ENCODE measurements around the gene S100A3.
A peak's percentile ranks its signal among the peaks of the same experiment; 100 is the strongest.

The S100A3 gene

GRCh38 chr1:153545067-153546055, 3.7 kb downstream of the S100A3 start, which contains the start of gene S100A4:
S100A4 (minus strand) TSS chr1:153545806; CDS start chr1:153544794, 1,012 bp downstream.
- DNase-seq (peak; percentile 89 to 94), ATAC-seq (peak; percentile 86)
- peak within 1 kb of the TSS; percentile 99 for H3K27ac Mint-ChIP-seq
- H3K4me1 Mint-ChIP-seq, result peaks cover 94% of the 10 kb centered on the region
- no peaks in the 10 kb centered on the region for H3K9me3 Mint-ChIP-seq
- H3K4me3 Mint-ChIP-seq, result peak within 1 kb of the TSS; percentile 89 to 98
- no peaks in the 10 kb centered on the region for H3K27me3 Mint-ChIP-seq

- Mint-ChIP-seq H3K27me3 (no peaks in the 10 kb centered on the region), H3K4me1 (peaks cover 97% of the 10 kb centered on the region), H3K27ac (peak overlapping the region; percentile 99), H3K4me3 (peak overlapping the region; percentile 89 to 98), H3K9me3 (no peaks in the 10 kb centered on the region)
- ATAC-seq (no peak), DNase-seq (no peak)
Observed at GRCh38 chr1:153544453-153545066, 4.5 kb downstream of the S100A3 start.

GRCh38 chr1:153543736-153544135, 5.3 kb downstream of the S100A3 start:
- no peak overlapping the region for H3K27ac Mint-ChIP-seq
- DNase-seq (no peak), ATAC-seq (no peak)
- peak overlapping the region; percentile 31 to 89 for H3K4me3 Mint-ChIP-seq
- H3K9me3 Mint-ChIP-seq, result no peaks in the 10 kb centered on the region
- peaks cover 92% of the 10 kb centered on the region for H3K4me1 Mint-ChIP-seq
- H3K27me3 Mint-ChIP-seq, result no peaks in the 10 kb centered on the region

- H3K4me1 Mint-ChIP-seq, result peaks cover 86% of the 10 kb centered on the region
- DNase-seq (no peak), ATAC-seq (no peak)
- no peaks in the 10 kb centered on the region for H3K9me3 Mint-ChIP-seq
- no peak overlapping the region for H3K27ac Mint-ChIP-seq
- H3K4me3 Mint-ChIP-seq, result peak overlapping the region; percentile 5 to 31
- H3K27me3 Mint-ChIP-seq, result no peaks in the 10 kb centered on the region
Observed at GRCh38 chr1:153542956-153543711, 5.9 kb downstream of the S100A3 start.

GRCh38 chr1:153541641-153542590, 7.1 kb downstream of the S100A3 start:
- H3K9me3 Mint-ChIP-seq, result no peaks in the 10 kb centered on the region
- H3K4me3 Mint-ChIP-seq, result peak overlapping the region; percentile 63 to 77
- DNase-seq, result no peak
- ATAC-seq, result no peak
- peaks cover 84% of the 10 kb centered on the region for H3K4me1 Mint-ChIP-seq
- no peaks in the 10 kb centered on the region for H3K27me3 Mint-ChIP-seq
- H3K27ac Mint-ChIP-seq, result peak overlapping the region; percentile 20 to 94

- ATAC-seq (no peak), DNase-seq (peak; percentile 44 to 54)
- H3K4me1 Mint-ChIP-seq, result peaks cover 82% of the 10 kb centered on the region
- H3K27ac Mint-ChIP-seq, result peak within 1 kb of the TSS; percentile 77 to 94
- H3K27me3 Mint-ChIP-seq, result no peaks in the 10 kb centered on the region
- no peaks in the 10 kb centered on the region for H3K9me3 Mint-ChIP-seq
- H3K4me3 Mint-ChIP-seq, result peak within 1 kb of the TSS; percentile 63 to 77
Observed at GRCh38 chr1:153540394-153541361, 8.4 kb downstream of the S100A3 start, which contains the start of gene S100A5. S100A5 (minus strand) TSS chr1:153540934; CDS start chr1:153540191, 743 bp downstream.

- Mint-ChIP-seq H3K4me3 (peak overlapping the region; percentile 63 to 77), H3K4me1 (peaks cover 78% of the 10 kb centered on the region), H3K27me3 (no peaks in the 10 kb centered on the region), H3K27ac (peak overlapping the region in 1 of 2 donors; percentile 94), H3K9me3 (no peaks in the 10 kb centered on the region)
- ATAC-seq (no peak), DNase-seq (no peak)
Observed at GRCh38 chr1:153539395-153540093, 9.5 kb downstream of the S100A3 start.

- Mint-ChIP-seq H3K27ac (no peak overlapping the region), H3K4me3 (no peak overlapping the region), H3K9me3 (no peaks in the 10 kb centered on the region), H3K4me1 (peaks cover 78% of the 10 kb centered on the region), H3K27me3 (no peaks in the 10 kb centered on the region)
- no peak for ATAC-seq
- no peak for DNase-seq
Observed at GRCh38 chr1:153538315-153538821, 10.7 kb downstream of the S100A3 start.

- DNase-seq (no peak), ATAC-seq (no peak)
- Mint-ChIP-seq H3K4me1 (peaks cover 78% of the 10 kb centered on the region), H3K27ac (no peak overlapping the region), H3K9me3 (no peaks in the 10 kb centered on the region), H3K4me3 (peak overlapping the region in 1 of 2 donors; percentile 51), H3K27me3 (no peaks in the 10 kb centered on the region)
Observed at GRCh38 chr1:153537376-153537730, 11.7 kb downstream of the S100A3 start.

GRCh38 chr1:153536671-153537375, 12.2 kb downstream of the S100A3 start:
- Mint-ChIP-seq H3K4me3 (peak overlapping the region; percentile 87 to 97), H3K4me1 (peaks cover 78% of the 10 kb centered on the region)
- ATAC-seq, result no peak

GRCh38 chr1:153536012-153536670, 12.9 kb downstream of the S100A3 start:
- Mint-ChIP-seq H3K4me3 (peak overlapping the region; percentile 87 to 97), H3K27me3 (no peaks in the 10 kb centered on the region), H3K9me3 (no peaks in the 10 kb centered on the region), H3K4me1 (peaks cover 78% of the 10 kb centered on the region), H3K27ac (peak overlapping the region; percentile 98 to 99)
- ATAC-seq, result peak; percentile 84
- peak; percentile 72 to 85 for DNase-seq

More at GRCh38 chr1:153536671-153537375, 12.2 kb downstream of the S100A3 start:
- no peak for DNase-seq
- Mint-ChIP-seq H3K9me3 (no peaks in the 10 kb centered on the region), H3K27me3 (no peaks in the 10 kb centered on the region), H3K27ac (peak overlapping the region; percentile 98 to 99)

Data from stimulated activated naive CD8-positive, alpha-beta T cell treated with anti-CD3 and anti-CD28 coated beads, Interleukin-15, amount 100 ng/mL, for 72 hours (primary cell).